Ishikawa (cell line): ENCODE data around the gene PRDM16.

ENCODE experiments used
- CEBPB ChIP-seq: IDR thresholded peaks from 2 replicates; pipeline ENCODE4 v1.6.1; 2012
- EGR1 ChIP-seq: IDR thresholded peaks from 2 replicates; pipeline ENCODE4 v1.6.1; 2012
- TCF12 ChIP-seq: IDR thresholded peaks from 2 replicates; pipeline ENCODE4 v1.6.1; 2012; ENCODE audit warnings: low read depth
- TEAD4 ChIP-seq: IDR thresholded peaks from 2 replicates; pipeline ENCODE4 v1.6.1; 2012
- ZBTB7A ChIP-seq: IDR thresholded peaks from 2 replicates; pipeline ENCODE4 v1.6.1; 2012; ENCODE audit warnings: low read depth
- TF ChIP-seq, protein P1 (sequence below): IDR thresholded peaks from 2 replicates; pipeline ENCODE4 v1.6.1; 2012; ENCODE audit warnings: low read depth, mild to moderate bottlenecking

DNA sequence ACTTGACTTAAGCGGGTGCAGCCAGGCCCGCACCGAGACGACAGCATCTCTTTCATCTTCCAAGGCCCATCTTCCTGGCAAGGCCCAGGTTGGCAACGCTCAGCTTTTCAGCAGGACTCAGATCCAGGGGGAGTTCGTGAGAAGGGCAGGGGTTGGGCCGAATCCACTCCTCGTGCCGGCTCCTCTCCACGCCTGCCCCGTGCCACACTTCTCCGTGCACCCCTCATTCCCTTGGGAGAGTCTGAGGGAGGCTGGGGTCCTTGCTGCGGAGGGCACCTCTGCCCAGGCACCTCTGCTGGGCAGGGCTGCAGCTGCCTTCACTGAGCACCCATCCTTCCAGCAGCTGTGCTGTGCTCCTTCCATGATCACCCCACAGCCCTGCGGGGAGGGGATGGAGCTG, 22.3 kb downstream of the PRDM16 start:
- TF ChIP-seq CEBPB (no peak), TCF12 (no peak), ZBTB7A (no peak), TEAD4 (no peak), EGR1 (no peak)
- TF ChIP-seq, protein P1, sequence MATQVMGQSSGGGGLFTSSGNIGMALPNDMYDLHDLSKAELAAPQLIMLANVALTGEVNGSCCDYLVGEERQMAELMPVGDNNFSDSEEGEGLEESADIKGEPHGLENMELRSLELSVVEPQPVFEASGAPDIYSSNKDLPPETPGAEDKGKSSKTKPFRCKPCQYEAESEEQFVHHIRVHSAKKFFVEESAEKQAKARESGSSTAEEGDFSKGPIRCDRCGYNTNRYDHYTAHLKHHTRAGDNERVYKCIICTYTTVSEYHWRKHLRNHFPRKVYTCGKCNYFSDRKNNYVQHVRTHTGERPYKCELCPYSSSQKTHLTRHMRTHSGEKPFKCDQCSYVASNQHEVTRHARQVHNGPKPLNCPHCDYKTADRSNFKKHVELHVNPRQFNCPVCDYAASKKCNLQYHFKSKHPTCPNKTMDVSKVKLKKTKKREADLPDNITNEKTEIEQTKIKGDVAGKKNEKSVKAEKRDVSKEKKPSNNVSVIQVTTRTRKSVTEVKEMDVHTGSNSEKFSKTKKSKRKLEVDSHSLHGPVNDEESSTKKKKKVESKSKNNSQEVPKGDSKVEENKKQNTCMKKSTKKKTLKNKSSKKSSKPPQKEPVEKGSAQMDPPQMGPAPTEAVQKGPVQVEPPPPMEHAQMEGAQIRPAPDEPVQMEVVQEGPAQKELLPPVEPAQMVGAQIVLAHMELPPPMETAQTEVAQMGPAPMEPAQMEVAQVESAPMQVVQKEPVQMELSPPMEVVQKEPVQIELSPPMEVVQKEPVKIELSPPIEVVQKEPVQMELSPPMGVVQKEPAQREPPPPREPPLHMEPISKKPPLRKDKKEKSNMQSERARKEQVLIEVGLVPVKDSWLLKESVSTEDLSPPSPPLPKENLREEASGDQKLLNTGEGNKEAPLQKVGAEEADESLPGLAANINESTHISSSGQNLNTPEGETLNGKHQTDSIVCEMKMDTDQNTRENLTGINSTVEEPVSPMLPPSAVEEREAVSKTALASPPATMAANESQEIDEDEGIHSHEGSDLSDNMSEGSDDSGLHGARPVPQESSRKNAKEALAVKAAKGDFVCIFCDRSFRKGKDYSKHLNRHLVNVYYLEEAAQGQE: no peak
